HCT116 (cell line): ENCODE results near the gene WAPL.

Experiments
- ATF3 ChIP-seq: IDR thresholded peaks from 2 replicates; pipeline ENCODE4 v1.6.1; 2012
- CTCF ChIP-seq, 3 experiments: fragments of 200-600 bp in 1 of 3; sonication (generic) in 1 of 3; IDR thresholded peaks in 2 of 3; conservative IDR thresholded peaks in 1 of 3; 2 replicates each; pipeline ENCODE4 v1.5.1; 2012 to 2017; ENCODE audit warnings: low read depth in 2 of 3, low read length in 2 of 3, antibody characterized with exemption in 1 of 3, borderline replicate concordance in 1 of 3, control low read depth in 1 of 3, mild to moderate bottlenecking in 1 of 3, mixed read lengths in 1 of 3, mixed run types in 1 of 3, moderate library complexity in 1 of 3; ENCODE audit not compliant: insufficient read depth in 1 of 3
- EZH2 ChIP-seq: fragments of 200-600 bp; sonication (generic); IDR thresholded peaks from 2 replicates; pipeline ENCODE4 v1.6.1; 2017; ENCODE audit warnings: antibody characterized with exemption, mixed run types
- EZH2phosphoT487 ChIP-seq: fragments of 200-600 bp; IDR thresholded peaks from 2 replicates; pipeline ENCODE4 v1.6.1; 2018; ENCODE audit warnings: antibody characterized with exemption, borderline replicate concordance
- JUND ChIP-seq: IDR thresholded peaks from 2 replicates; pipeline ENCODE4 v1.6.1; 2012
- POLR2A ChIP-seq: IDR thresholded peaks from 2 replicates; pipeline ENCODE4 v1.7.0; 2011; ENCODE audit warnings: borderline replicate concordance; ENCODE audit not compliant: insufficient read depth, insufficient read length; ENCODE audit errors: extremely low read depth
- POLR2AphosphoS5 ChIP-seq: IDR thresholded peaks from 2 replicates; pipeline ENCODE4 v1.6.1; 2011; ENCODE audit warnings: mild to moderate bottlenecking, low read depth, low read length, moderate library complexity
- REST ChIP-seq: IDR thresholded peaks from 2 replicates; pipeline ENCODE4 v1.6.1; 2012; ENCODE audit warnings: low read depth
- SIN3A ChIP-seq: IDR thresholded peaks from 2 replicates; pipeline ENCODE4 v1.6.1; 2012; ENCODE audit warnings: low read depth
- SP1 ChIP-seq: IDR thresholded peaks from 2 replicates; pipeline ENCODE4 v1.6.1; 2012; ENCODE audit warnings: low read depth
- YY1 ChIP-seq: IDR thresholded peaks from 2 replicates; pipeline ENCODE4 v1.6.1; 2011; ENCODE audit warnings: low read length, low read depth, moderate library complexity, mild to moderate bottlenecking; ENCODE audit not compliant: insufficient replicate concordance; ENCODE audit errors: extremely low read depth
- ZNF274 ChIP-seq: fragments of 200-500 bp; sonication (Bioruptor generic); IDR thresholded peaks from 2 replicates; pipeline ENCODE4 v1.6.1; 2014; ENCODE audit warnings: mild to moderate bottlenecking, low read depth, low read length, inconsistent platforms

- TF ChIP-seq ATF3 (no peak), CTCF (IDR thresholded peaks at IDR 0.05 in 2 of 3, conservative IDR thresholded peaks at IDR 0.05 in 1 of 3; ENCODE audit: borderline replicate concordance in 1 of 3, insufficient read depth in 1 of 3, low read depth in 2 of 3, low read length in 2 of 3) (no peak), POLR2AphosphoS5 (no peak), POLR2A (no peak), EZH2 (no peak), JUND (no peak), SIN3A (no peak), YY1 (no peak), EZH2phosphoT487 (no peak), SP1 (no peak), ZNF274 (no peak), REST (no peak)
Observed at GRCh38 chr10:86411852-86412560, 109.6 kb downstream of the WAPL start.
